ENCODE measurements around the gene SLC35F1. TPM values are rescaled to one million over a fixed set of nuclear protein-coding genes. Genes with fewer than 3 reads are reported as not detected.

SLC35F1 gene
- total RNA-seq, 1 experiment from 2014 or later, result 4.3 TPM

GRCh38 chr6:118186672-118187567 is 279.9 kb downstream of the SLC35F1 start:
- no peak overlapping the region for H2AFZ ChIP-seq (ENCODE audit: low read length)
- no peak overlapping the region for H3T11ph ChIP-seq (ENCODE audit: low read length)
- no peak overlapping the region for H3K56ac ChIP-seq (ENCODE audit: insufficient read length, low read depth, low read length)
- H3K23me2 ChIP-seq (ENCODE audit: insufficient read length, low read depth, low read length, poor library complexity, severe bottlenecking), result no peaks in the 10 kb centered on the region
- H3K79me1 ChIP-seq (ENCODE audit: insufficient read depth, low read depth, low read length, poor library complexity, severe bottlenecking), result no peaks in the 10 kb centered on the region
- H3K27me3 ChIP-seq (ENCODE audit: insufficient read depth, low read length), result no peaks in the 10 kb centered on the region
- no peak for DNase-seq
- H2BK20ac ChIP-seq (ENCODE audit: low read depth, low read length, poor library complexity, severe bottlenecking), result no peak overlapping the region
- H3K14ac ChIP-seq (ENCODE audit: insufficient read depth, low read length), result no peak overlapping the region
- H4K5ac ChIP-seq (ENCODE audit: insufficient read length, low read depth, low read length), result no peak overlapping the region
- no CpG with 5 or more reads among the region's 1 CpG for WGBS (ENCODE audit: extremely low coverage, insufficient read length, low lambda C conversion rate)
- no peak overlapping the region for H3K23ac ChIP-seq (ENCODE audit: insufficient read length, low read depth, low read length)
- H3K27ac ChIP-seq (ENCODE audit: insufficient read length, low read depth, low read length), result no peak overlapping the region
- no peak overlapping the region for H2BK12ac ChIP-seq (ENCODE audit: insufficient read length, low read depth, low read length)
- Mint-ChIP-seq H3K36me3 (ENCODE audit: insufficient read depth in 1 of 3, low read depth in 3 of 3) (no peaks in the 10 kb centered on the region), H3K4me1 (peaks cover 0 to 4% of the 10 kb centered on the region in 2 experiments; a peak in 2 of 4 replicates), H3K9me3 (no peaks in the 10 kb centered on the region), H3K27me3 (ENCODE audit: low read depth) (no peaks in the 10 kb centered on the region), H3K4me3 (no peak overlapping the region), H3K27ac (peak overlapping the region in 1 of 3 experiments; percentile 36; a peak in 1 of 7 replicates)
- no peaks in the 10 kb centered on the region for H4K20me1 ChIP-seq (ENCODE audit: control insufficient read depth, insufficient read depth, insufficient read length)
- H4K8ac ChIP-seq (replicated peaks; ENCODE audit: insufficient read length, low read depth, low read length), result no peak overlapping the region
- H2BK120ac ChIP-seq (ENCODE audit: low read depth, low read length, poor library complexity, severe bottlenecking), result no peak overlapping the region
- H3K9ac ChIP-seq (ENCODE audit: extremely low read depth, insufficient read length, low read length), result no peak overlapping the region
- H4K91ac ChIP-seq (ENCODE audit: insufficient read length, low read depth, low read length), result no peak overlapping the region
- no peak overlapping the region for H3K18ac ChIP-seq (ENCODE audit: insufficient read length, low read depth, low read length)
- H3K4me2 ChIP-seq (ENCODE audit: insufficient read depth, insufficient read length, low read length), result no peak overlapping the region
- H2BK5ac ChIP-seq (ENCODE audit: insufficient read length, low read length), result no peak overlapping the region
- no peaks in the 10 kb centered on the region for H3K79me2 ChIP-seq (ENCODE audit: insufficient read depth, low read length)
- no peak overlapping the region for H2AK5ac ChIP-seq (ENCODE audit: insufficient read length, low read length)
- TF ChIP-seq CTCF (conservative IDR thresholded peaks at IDR 0.05), result no peak
- no peaks in the 10 kb centered on the region for H3K9me3 ChIP-seq (ENCODE audit: control insufficient read depth, low read depth, low read length)
- H3K4ac ChIP-seq (ENCODE audit: low read depth, low read length), result no peak overlapping the region
- no peak overlapping the region for H2BK15ac ChIP-seq (ENCODE audit: low read depth, low read length)
- H3K4me1 ChIP-seq (ENCODE audit: insufficient read depth, low read length), result no peaks in the 10 kb centered on the region; the same call in 1 of the 2 replicates
